Right lung (tissue), 5 donors: ENCODE measurements around the gene RPS2. TPM values are rescaled to one million over a fixed set of nuclear protein-coding genes. Genes with fewer than 3 reads are reported as not detected.

Experiments used
- polyA plus RNA-seq, 5 donors: library from polyadenylated mRNA; unstranded; fragments of 120-200 nt; gene quantifications; one replicate each; pipeline versions ENCODE4 v1.2.1 to v1.2.3, GENCODE V29; 2013; ENCODE audit warnings: inconsistent platforms in 1 of 5, low replicate concordance in 1 of 5; ENCODE audit not compliant: insufficient read length in 5 of 5, insufficient read depth in 1 of 5

RPS2 gene
- polyA plus RNA-seq, 5 donors: 2,201 to 2,837 (median 2,396) TPM

Other genes starting within 250 kb of the RPS2 start
- gene NME3, start 193.3 kb downstream of the RPS2 start, polyA plus RNA-seq: 10 to 100 TPM; 16.6 to 56.6 (median 30.3) TPM
- gene EME2, start 192.0 kb downstream of the RPS2 start, polyA plus RNA-seq: 10 to 100 TPM in 1 of 5 donors, 1 to 10 TPM in 4; 6.7 to 10.5 (median 7.8) TPM
- gene MRPS34, start 191.7 kb downstream of the RPS2 start, polyA plus RNA-seq: 10 to 100 TPM; 51.5 to 82.1 (median 57.4) TPM
- gene SPSB3, start 182.3 kb downstream of the RPS2 start, polyA plus RNA-seq: 10 to 100 TPM; 24.0 to 47.3 (median 35.9) TPM
- 10 to 100 TPM; 26.4 to 71.8 (median 40.8) TPM for gene NUBP2, start 181.9 kb downstream of the RPS2 start, polyA plus RNA-seq
- gene IGFALS, start 171.1 kb downstream of the RPS2 start, polyA plus RNA-seq: 1 to 10 TPM; 1.1 to 4.2 (median 2.4) TPM
- 10 to 100 TPM; 20.1 to 32.2 (median 26.6) TPM for gene HAGH, start 138.0 kb downstream of the RPS2 start, polyA plus RNA-seq
- 10 to 100 TPM; 16.2 to 25.2 (median 16.9) TPM for gene FAHD1, start 137.6 kb downstream of the RPS2 start, polyA plus RNA-seq
- under 1 TPM; 0.23 to 0.86 (median 0.51) TPM for gene MEIOB, start 92.7 kb downstream of the RPS2 start, polyA plus RNA-seq
- gene HS3ST6, start 46.4 kb downstream of the RPS2 start, polyA plus RNA-seq: under 1 TPM; 0.09 to 0.40 (median 0.18) TPM
- gene MSRB1, start 21.6 kb downstream of the RPS2 start, polyA plus RNA-seq: 10 to 100 TPM; 11.8 to 22.8 (median 14.9) TPM
- gene RPL3L, start 10.1 kb downstream of the RPS2 start, polyA plus RNA-seq: 1 to 10 TPM in 1 of 5 donors, under 1 TPM in 4; 0.05 to 2.0 (median 0.18) TPM
- gene NDUFB10, start 5.3 kb downstream of the RPS2 start, polyA plus RNA-seq: 100 to 1,000 TPM in 1 of 5 donors, 10 to 100 TPM in 4; 78.0 to 123 (median 87.7) TPM
- gene RNF151, start 2.0 kb upstream of the RPS2 start, polyA plus RNA-seq: under 1 TPM in 1 of 5 donors, not detected in 4; 0.13 TPM
- gene TBL3, start 7.2 kb upstream of the RPS2 start, polyA plus RNA-seq: 10 to 100 TPM; 22.8 to 42.3 (median 28.9) TPM
- under 1 TPM in 4 of 5 donors, not detected in 1; 0.18 to 0.57 (median 0.39) TPM for gene NOXO1, start 16.6 kb upstream of the RPS2 start, polyA plus RNA-seq
- gene GFER, start 19.4 kb upstream of the RPS2 start, polyA plus RNA-seq: 10 to 100 TPM; 17.0 to 28.1 (median 21.1) TPM
- gene SYNGR3, start 25.1 kb upstream of the RPS2 start, polyA plus RNA-seq: under 1 TPM; 0.46 to 0.80 (median 0.65) TPM
- gene ZNF598, start 45.0 kb upstream of the RPS2 start, polyA plus RNA-seq: 10 to 100 TPM; 11.9 to 32.1 (median 19.9) TPM
- 1 to 10 TPM; 1.1 to 7.9 (median 2.3) TPM for gene NPW, start 55.0 kb upstream of the RPS2 start, polyA plus RNA-seq
- gene NHERF2, start 62.1 kb upstream of the RPS2 start, polyA plus RNA-seq: 100 to 1,000 TPM in 2 of 5 donors, 10 to 100 TPM in 3; 63.1 to 196 (median 91.8) TPM
- gene NTHL1, start 83.0 kb upstream of the RPS2 start, polyA plus RNA-seq: 10 to 100 TPM; 21.0 to 41.2 (median 26.9) TPM
- 100 to 1,000 TPM; 100 to 149 (median 120) TPM for gene TSC2, start 83.2 kb upstream of the RPS2 start, polyA plus RNA-seq
- 100 to 1,000 TPM in 3 of 5 donors, 10 to 100 TPM in 2; 66.7 to 168 (median 123) TPM for gene PKD1, start 171.1 kb upstream of the RPS2 start, polyA plus RNA-seq
- 1 to 10 TPM; 1.0 to 1.8 (median 1.5) TPM for gene RAB26, start 183.8 kb upstream of the RPS2 start, polyA plus RNA-seq
- gene TRAF7, start 191.0 kb upstream of the RPS2 start, polyA plus RNA-seq: 10 to 100 TPM; 41.0 to 62.8 (median 45.7) TPM
- gene CASKIN1, start 231.8 kb upstream of the RPS2 start, polyA plus RNA-seq: under 1 TPM; 0.16 to 0.85 (median 0.50) TPM
- 10 to 100 TPM; 32.3 to 48.6 (median 33.9) TPM for gene MLST8, start 240.6 kb upstream of the RPS2 start, polyA plus RNA-seq
- gene BRICD5, start 246.0 kb upstream of the RPS2 start, polyA plus RNA-seq: 1 to 10 TPM; 2.6 to 9.0 (median 5.8) TPM